ENCODE results near the gene SLMAP.

SLMAP gene

DNA sequence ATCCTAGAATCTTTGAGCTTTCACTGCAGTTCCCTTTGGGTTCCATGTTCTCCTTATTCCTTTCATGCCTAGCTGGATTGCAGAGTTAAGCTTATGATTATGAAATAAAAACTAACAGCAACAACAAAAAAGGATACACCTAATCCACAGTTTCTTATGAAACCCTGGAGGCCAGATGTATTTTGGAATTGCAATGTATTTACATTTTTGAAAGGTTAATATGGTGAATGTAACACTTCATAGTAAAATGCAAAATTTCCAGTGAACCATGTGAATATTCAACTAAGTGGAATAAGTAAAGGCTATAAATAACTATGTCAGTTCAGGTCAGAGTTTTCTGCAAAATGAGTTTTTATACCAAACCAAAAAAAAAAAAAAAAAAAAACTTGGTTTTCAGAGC, 186.3 kb downstream of the SLMAP start:
- DNase-seq (ENCODE audit: low spot score), result no peak

DNA sequence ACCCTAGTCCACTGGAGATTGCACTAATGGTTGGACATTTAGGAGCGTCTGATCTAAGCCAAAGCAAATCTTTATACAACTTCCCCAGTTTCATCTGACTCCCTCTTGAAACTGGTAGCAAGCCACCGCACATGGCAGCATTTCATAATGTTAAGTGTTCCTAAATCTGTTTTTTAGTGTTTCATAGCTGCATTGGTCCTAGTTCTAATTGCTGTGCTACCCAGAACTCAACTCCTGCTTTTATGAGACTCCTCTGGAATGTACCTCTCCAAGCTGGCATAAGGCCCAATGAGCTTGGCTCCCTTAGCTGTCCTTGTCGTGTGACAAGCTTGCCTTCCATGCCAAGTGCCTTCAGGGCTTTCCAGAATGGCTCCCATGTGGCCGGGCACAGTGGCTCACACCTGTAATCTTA, 186.8 kb downstream of the SLMAP start:
- DNase-seq (ENCODE audit: low spot score), result no peak

DNA sequence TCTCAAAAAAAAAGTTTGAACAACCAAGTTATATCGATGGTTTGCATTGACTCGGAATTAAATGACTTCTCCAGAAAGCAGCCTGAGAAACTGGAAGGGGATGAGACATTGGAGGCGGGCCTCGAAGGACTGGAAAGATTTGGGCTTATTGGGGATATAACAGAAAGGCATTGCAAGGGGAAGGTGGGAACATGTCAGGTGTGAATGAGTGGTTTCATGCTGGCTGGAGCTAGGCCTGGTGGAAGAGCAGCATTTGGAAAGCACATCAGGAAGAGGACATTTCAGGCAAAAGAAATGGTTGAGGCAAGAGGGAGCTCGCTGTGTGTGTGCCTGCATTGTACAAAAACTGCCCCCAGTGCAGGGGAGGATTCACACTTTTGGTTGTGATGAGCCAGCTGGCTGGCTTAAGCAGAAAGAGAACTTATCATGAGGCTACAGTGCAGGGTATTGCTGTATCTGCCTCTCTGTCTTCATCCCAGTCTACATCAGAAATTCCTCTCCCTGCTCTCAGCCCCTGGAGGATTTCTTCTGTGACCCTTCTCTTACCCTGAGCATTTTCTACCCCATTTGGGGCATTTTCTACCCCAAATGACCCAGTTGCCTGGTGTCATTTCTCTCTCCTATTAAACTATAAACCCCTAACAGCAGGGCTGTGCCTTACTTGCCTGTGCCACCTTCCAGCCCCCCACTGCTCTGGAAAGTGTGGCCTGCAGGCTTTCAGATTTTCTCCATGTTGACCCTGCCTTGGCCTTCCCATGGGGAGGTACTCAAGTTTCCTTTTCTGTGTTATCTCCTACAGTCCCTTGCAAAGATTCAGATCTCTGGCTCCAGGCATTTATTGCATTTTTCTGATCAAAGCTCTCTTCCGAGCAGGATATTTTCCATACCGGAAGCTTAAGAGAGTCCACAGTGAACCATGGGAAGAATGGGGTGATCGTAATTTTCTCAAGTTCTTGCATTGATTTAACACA, 187.7 kb downstream of the SLMAP start:
- DNase-seq (ENCODE audit: low spot score), result no peak

DNA sequence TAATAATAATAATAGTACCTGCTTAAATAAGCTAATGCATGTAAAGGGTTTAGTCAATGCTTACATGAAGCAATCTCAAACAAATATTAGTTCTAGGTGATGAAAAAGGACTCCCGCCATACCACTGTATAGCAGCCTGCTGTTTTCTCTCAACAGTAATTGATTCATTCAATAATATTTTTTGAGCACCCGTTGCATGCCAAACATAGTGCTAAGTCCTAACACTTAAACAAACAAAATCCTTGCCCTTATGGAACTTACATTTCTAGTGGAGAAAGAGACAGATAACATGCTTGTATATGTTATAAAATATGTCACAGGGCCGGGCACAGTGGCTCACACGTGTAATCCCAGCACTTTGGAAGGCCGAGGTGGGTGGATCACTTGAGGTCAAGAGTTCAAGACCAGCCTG, 190.9 kb downstream of the SLMAP start:
- no peak for DNase-seq (ENCODE audit: low spot score)

DNA sequence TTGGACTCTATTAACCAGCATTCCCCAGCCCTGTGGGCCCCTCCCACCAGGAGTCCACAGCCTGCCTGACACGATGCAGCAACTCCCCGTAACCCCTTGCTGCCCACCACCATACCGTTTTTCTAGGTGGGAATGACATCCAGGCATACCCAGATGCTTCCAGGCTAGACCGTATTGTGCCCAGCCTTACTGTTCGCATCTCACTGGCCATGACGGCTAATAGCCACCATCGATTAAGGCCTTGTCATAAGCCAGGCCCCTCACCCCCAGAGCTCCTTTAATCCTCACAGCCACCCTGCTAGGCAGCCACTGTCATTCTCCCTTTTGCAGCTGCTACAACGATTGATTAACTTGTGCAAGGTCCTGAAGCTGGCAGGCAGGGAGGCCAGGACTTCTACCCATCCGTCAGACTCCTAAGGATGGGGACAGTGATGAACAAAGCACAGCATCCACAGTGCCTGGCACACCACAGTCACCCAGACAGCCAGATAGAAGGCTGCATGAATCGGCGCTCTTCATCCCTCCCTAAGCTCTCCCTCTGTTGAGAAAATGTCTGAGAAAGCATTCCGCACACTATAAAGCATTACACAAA, 192.1 kb downstream of the SLMAP start:
- DNase-seq (ENCODE audit: low spot score), result no peak

DNA sequence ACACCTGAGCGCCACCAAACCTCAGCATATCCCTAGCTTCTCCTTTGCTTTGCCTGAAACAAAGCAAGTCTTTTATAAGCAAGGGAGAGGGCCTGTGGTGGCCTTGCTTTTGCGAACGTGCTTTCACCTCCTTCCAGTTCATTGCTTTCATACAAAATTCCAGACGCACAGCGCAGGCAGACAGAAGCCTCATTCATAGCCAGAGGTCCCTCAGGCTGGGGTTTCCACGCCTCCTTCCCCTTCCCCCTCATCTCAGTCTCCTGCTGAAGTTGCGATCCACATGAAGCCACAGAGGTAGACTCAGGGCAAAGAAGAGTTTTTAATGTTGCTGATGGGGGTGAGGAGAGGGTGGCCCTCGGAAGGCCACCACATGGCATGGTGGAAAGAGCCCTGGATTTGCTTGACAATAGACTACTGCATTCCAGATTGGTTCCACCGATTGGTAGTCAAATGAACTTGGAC, 192.7 kb downstream of the SLMAP start:
- DNase-seq (ENCODE audit: low spot score), result no peak

DNA sequence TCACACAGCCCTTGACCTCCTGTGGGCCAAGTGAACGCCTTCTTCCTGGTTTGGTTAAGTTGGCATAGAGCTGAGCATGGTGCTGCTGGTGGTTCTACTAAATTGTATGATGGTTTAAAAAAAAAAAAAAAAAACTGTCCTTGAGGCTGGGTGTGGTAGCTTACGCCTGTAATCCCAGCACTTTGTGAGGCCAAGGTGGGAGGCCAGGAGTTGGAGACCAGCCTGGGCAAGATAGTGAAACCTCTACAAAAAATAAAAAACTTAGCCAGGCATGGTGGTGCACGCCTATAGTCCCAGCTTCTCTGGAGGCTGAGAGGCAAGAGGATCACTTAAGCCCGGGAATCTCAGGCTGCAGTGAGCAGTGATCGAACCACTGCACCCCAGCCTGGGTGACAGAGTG, 193.2 kb downstream of the SLMAP start:
- no peak for DNase-seq (ENCODE audit: low spot score)

DNA sequence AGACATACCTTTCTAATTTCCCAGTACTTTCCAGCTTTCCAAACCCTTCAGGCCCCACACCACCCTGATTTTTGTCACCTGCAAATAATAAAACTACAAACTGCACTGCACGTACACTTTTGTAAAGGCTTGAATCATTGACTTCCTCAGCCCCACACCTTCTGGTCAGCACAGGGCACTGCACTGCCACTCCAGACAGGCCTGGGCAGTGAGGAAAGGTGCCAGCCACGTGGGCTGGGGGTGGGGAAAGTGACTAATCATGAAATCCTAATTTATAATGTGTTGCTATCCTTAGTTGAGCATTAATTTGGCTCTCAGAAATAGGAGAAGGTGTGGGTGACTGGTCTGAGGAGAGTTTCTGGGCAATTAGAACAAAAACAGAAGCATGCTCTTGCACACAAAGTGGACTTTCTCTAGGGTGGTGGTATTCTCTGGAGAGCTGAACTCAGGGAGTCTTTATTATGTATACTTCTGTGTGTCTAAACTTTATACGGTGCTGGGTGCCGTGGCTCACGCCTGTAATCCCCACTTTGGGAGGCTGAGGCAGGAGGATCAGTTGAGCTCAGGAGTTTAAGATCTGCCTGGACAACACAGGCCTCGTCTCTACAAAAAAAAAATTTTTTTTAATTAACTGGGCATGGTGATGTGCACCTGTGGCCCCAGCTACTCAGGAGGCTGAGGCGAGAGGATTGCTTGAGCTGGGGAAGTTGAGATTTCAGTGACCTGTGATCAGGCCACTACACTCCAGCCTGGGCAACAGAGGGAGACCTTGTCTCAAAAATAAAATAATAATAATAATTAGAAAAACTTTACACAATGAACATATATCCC, 193.9 kb downstream of the SLMAP start:
- no peak for DNase-seq (ENCODE audit: low spot score)

DNA sequence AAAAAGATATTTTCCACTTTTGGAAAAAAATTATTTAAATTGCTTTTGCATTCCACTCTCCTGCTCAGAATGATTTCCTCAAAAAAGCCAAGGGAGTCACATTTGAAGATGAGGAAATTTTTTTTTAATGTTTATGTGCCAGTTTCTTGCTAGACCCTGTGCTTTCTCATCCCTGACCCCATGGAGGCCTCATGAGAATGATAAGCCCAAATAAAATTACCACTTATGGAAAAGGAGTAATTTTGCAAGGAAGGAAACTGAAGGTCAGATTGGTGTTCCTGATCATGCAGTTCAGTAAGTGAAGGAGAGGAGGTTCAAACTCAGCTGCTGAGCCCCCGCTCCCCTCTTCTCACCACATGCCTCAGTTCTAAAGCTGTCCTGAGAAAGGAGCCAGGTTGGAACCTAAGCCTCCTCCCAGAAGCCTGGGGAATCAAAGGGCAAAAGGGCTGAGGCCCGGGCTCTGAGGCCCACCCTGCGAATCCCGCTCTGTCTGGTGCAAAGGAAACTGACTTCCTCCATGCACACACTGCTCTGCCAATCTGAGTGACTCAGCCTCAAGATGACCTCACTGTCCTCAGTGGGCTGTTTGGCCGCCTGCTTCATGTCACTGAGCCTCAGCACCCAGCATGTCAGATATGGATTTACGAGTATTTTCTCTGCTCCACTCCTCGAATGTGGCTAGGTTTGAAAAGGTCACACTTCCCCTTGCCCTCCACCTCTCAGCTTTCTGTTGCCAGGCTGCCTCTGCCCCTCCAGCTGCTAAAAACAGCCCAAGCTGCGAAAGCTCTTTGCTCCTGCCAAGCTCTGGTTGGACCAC, 195.2 kb downstream of the SLMAP start:
- DNase-seq (ENCODE audit: low spot score), result no peak

DNA sequence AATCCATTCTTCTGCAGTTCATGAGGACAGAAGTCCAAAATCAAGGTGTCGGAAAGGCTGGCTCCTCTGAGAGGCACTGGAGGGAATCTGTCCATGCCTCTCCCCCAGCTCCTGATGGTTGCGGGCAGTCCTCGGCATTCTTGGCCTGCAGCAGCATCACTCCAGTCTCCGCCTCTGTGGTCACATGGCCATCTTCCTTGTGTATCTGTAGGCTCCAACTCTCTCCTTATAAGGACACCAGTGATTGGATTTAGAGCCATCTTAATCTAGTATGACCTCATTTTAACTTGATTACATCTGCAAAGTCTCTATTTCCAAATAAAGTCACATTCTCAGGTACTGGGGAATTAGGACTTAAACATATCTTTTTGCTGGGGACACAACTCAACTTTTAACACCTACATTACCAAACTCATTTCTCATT, 196.1 kb downstream of the SLMAP start:
- DNase-seq (ENCODE audit: low spot score), result no peak

DNA sequence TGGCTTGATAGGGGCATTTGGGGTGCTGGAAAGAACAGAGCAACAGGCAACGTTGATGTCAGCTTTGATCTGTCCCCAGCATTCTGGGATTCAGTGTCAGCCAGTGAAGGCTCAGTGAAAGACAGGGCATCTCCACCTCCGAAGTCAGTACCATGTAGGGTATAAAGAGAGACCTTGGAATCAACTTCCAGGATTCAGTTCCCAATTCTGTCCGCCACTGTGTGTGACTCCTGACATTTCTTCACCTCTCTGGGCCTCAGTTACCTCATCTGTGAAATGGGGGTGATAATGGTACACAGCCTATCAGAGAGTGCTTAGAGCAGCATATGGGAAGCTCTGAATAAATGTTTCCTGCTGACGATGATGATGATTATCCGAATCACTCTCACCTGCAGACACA, 196.5 kb downstream of the SLMAP start:
- DNase-seq (ENCODE audit: low spot score), result no peak

DNA sequence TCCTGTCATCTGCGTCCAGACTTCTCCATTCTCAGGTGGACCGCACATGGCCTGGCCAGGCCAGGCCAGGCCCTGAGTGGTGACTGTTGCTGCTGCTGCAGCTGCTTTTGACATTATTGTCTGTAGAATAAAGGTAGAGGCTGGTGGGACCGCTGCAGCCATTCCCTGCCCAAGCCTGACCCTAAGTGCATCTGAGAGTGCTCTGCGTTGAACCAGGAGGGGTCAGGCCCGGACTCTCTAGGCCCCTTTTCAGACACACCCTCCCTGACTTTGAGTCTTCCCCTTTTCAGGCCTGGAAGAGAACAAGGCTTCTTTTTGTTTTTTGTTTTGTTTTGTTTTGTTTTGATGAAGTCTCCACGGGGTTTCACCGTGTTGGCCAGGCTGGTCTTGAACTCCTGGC, 197.5 kb downstream of the SLMAP start:
- DNase-seq (ENCODE audit: low spot score), result no peak

DNA sequence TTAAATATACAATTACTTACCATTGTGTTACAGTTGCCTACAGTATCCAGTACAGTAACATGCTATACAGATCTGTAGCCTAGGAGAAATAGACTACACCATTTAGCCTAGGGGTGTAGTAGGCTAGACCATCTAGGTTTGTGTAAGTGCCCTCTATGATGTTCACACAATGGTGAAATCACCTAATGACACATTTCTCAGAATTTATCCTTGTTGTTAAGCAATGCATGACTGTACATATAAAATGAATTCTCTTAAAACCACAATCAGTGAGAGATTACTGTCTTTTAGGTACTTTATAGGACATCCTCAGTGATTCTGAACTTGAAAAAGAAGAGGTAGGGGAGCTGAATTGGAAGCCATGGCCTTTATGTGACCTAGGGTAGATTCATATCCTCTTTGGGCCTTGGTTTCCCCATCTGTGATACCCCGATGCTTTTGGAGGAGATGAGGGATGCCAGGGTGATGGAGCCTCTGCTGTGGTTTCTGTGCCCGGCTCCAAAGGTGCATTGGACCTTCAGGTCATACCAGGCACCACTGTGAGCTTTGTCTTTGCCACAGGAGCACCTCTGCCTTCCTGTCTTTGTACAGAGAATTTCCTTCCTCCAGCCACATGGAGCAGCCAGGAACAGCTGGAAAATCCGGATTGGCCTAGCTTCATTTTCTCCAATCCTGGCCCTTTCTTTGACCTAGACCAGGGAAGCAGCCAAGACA, 200.2 kb downstream of the SLMAP start:
- no peak for DNase-seq (ENCODE audit: low spot score)

DNA sequence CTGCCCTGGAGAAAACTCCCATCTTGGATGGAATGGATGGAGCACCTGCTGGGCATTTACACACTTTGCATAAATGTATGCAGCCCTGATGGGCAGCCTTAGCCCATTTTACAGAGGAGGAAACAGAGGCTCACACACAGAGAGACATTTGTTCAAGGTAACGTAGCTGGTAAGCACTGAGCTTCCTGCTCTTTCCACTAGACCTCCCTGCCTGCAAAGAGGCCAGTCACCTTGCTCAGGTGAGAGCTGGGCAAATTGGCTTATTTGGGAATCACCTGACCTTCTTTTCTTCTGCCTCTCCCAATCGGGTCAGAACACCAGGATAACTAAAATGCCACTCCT, 200.7 kb downstream of the SLMAP start:
- DNase-seq (ENCODE audit: low spot score), result no peak

DNA sequence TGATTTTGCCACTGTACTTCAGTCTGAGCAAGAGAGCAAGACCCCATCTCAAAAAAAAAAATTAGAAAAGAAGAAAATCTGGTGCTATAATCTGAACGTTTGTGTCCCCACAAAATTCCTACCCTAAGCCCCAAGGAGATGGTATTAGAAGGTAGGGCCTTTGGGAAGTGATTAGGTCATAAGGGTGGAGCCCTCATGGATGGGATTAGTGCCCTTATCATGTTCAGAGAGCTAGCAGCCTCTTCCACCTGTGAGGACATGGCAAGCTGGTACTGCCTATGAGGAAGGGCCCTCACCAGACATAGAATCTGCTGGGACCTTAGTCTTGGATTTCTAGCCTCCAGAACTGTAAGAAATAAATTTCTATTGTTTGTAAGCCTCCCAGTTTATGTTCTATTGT, 201.7 kb downstream of the SLMAP start:
- DNase-seq (ENCODE audit: low spot score), result no peak

DNA sequence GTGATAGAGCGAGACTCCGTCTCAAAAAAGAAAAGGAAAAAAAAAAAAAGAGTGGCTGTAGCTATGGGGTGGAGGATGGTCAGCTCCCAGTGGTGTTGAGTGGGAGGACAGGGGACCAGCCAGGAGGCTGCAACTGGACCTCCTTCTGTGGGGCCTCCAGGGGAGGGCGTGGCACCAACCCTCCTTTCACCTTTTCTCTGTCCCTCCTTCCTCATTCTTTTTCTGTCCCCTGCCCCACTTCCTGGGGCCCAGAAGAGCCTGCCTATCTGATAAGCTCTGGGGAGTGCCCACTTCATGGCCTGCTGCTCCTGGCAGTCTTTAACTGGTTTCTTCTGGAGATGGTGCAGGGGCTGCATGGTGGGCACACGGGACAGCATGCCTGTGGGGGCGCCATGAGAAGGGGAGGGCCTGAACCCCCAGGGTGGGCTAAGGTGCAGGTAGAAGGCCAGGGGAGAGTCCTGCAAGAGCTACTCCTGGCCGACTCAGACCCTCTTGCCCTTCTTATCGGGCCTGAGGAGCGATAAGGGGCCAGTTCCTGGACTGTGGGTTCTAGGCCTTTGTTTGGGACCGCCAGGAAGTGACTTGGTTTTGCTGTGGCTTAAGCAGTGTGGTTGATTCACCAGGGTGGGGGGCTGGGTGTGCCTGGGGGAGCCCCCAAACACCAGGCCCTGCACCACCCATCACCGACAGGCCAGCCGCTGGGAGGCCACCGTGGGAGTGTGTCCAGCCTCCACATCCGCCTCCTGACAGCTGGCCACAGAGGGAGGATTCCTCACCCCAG, 202.7 kb downstream of the SLMAP start:
- no peak for DNase-seq (ENCODE audit: low spot score)

DNA sequence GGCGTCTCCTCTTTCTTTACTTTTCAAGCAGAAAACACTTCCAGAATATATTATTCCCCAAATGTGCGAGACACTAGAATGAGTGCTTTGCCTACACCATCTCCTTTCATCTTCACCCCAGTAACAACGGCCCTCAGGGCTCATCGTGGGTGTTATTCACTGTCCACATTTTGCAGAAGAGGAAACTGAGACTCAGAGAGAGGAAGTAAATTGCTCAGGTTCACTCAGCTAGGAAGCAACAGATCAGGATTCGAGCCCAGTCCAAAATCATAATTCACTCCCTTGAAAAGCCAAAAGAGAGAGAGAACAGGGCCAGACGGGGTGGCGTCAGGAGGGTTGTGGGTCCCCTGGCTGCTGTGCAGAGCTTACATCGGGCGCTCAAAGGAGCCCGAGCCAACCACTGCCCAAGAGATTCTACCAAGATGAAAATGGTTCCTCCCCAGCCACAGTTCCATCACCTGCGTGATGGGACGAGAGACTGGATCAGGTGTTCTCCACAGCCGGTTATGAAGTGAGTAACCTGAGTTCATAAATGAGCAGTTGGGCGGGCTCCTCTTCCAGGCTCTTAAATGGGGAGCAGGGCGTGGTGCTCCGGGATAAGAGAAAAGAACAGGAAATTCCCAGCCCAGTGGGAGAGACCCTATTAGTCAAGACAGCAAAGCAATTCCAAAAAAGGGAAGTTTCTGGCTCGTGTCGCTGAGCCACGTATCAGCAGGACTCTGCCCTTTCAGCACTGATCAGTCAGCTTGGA, 203.5 kb downstream of the SLMAP start:
- no peak for DNase-seq (ENCODE audit: low spot score)

DNA sequence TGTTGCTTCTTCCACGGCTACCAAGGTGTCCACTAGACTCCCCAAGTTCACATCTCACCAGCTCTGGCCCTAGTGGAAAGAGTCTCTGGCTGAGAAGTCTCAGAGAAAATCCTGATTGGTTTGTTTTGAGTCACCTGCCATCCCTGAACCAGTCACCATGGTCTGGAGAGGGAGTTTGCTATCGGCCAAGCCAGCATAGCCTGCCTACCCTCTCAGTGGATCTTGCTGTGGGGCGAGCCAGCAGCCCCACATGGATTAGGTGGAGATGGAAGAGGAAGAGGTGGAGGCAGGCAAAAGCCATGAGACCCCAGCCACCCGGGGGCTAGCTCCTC, 204.0 kb downstream of the SLMAP start:
- DNase-seq (ENCODE audit: low spot score), result no peak

DNA sequence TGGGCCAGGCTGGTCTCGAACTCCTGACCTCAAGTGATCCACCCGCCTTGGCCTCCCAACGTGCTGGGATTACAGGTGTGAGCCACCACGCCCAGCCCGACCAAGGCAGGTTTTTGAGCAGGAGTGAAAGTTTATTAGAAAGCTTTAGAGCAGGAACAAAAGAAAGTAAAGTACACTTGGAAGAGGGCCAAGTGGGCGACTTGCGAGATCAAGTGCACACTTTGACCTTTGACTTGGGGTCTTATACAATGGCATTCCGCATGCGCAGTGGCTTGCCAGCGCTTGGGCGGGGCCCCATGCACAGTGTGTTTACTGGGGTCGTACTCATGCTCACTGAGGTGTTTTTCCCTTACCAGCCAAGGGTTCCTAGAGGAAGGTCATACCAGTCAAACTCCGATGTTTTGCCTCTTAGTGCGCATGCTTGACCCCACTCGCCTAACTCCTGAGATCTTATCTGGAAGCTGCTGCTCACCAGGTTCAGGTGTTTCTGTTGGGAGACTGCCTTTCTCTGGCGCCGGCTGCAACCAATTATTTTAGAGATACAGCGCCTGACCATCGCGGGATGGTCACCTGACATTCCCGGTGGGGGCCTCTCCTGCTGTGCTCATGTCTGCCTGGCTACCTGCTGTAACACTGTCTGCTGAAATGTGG, 205.2 kb downstream of the SLMAP start:
- DNase-seq (ENCODE audit: low spot score), result no peak
